Hematopoietic multipotent progenitor cell treated with erythropoietin and hydrocortisone succinate and interleukin-3 and kit ligand, for 6 days (in vitro differentiated cells): Measurements from ENCODE around the gene CBLN3.

Experiments
- DNase-seq: peaks from one replicate; pipeline ENCODE4 v3.0.0-alpha.2; 2015

Gene CBLN3

GRCh38 chr14:24438223-24439097 is 9.0 kb upstream of the CBLN3 start:
- peak; percentile 3 for DNase-seq

- no peak for DNase-seq
Observed at GRCh38 chr14:24437736-24438067, 8.2 kb upstream of the CBLN3 start.

GRCh38 chr14:24437020-24437735 is 7.7 kb upstream of the CBLN3 start:
- peak; percentile 25 for DNase-seq

GRCh38 chr14:24436355-24437019 is 7.0 kb upstream of the CBLN3 start:
- DNase-seq: peak; percentile 88

- no peak for DNase-seq
Observed at GRCh38 chr14:24435998-24436354, 6.5 kb upstream of the CBLN3 start.

- peak; percentile 4 for DNase-seq
Observed at GRCh38 chr14:24435192-24435810, 5.8 kb upstream of the CBLN3 start.

GRCh38 chr14:24434676-24435075 is 5.2 kb upstream of the CBLN3 start:
- no peak for DNase-seq

GRCh38 chr14:24434036-24434435 is 4.6 kb upstream of the CBLN3 start:
- peak; percentile 70 for DNase-seq

GRCh38 chr14:24432259-24433131 is 3.0 kb upstream of the CBLN3 start:
- DNase-seq: no peak

- peak; percentile 98 for DNase-seq
Observed at GRCh38 chr14:24431569-24432258, 2.2 kb upstream of the CBLN3 start.

- peak; percentile 64 for DNase-seq
Observed at GRCh38 chr14:24430682-24431568, 1.5 kb upstream of the CBLN3 start.

GRCh38 chr14:24430143-24430681 is 744 bp upstream of the CBLN3 start:
- DNase-seq: peak; percentile 74

GRCh38 chr14:24428628-24429394 is 657 bp downstream of the CBLN3 start:
- DNase-seq: no peak

GRCh38 chr14:24427537-24428508 is 1.6 kb downstream of the CBLN3 start:
- DNase-seq: no peak

GRCh38 chr14:24426912-24427536 is 2.4 kb downstream of the CBLN3 start:
- no peak for DNase-seq

GRCh38 chr14:24426150-24426911 is 3.1 kb downstream of the CBLN3 start:
- no peak for DNase-seq

- peak; percentile 98 for DNase-seq
Observed at GRCh38 chr14:24425704-24426103, 3.8 kb downstream of the CBLN3 start.
